HG03432 (cell line): ENCODE results near the gene LRRFIP1.
"Not testable (repeated sequence)": the region's sequence is repeated elsewhere in the genome, so short reads cannot be mapped to it uniquely, and the experiment has no call there.

Experiments used
- ATAC-seq: cut with Tn5 transposase; IDR thresholded peaks from one replicate; pipeline ENCODE4 v1.9.1; 2021; ENCODE audit warnings: mild to moderate bottlenecking, moderate library complexity; ENCODE audit not compliant: unreplicated experiment

The LRRFIP1 gene

GRCh38 chr2:237682856-237683670 lies 55.7 kb downstream of the LRRFIP1 start:
- ATAC-seq, result no peak

GRCh38 chr2:237685408-237685807 lies 58.0 kb downstream of the LRRFIP1 start:
- no peak for ATAC-seq

GRCh38 chr2:237686659-237687136 lies 59.3 kb downstream of the LRRFIP1 start:
- no peak for ATAC-seq

- no peak for ATAC-seq
Measured at GRCh38 chr2:237688081-237688480, 60.7 kb downstream of the LRRFIP1 start.

- ATAC-seq, result not testable (repeated sequence)
Measured at GRCh38 chr2:237688541-237688940, 61.2 kb downstream of the LRRFIP1 start.

GRCh38 chr2:237689336-237690131 lies 62.1 kb downstream of the LRRFIP1 start:
- ATAC-seq, result no peak

GRCh38 chr2:237691029-237691907 lies 63.9 kb downstream of the LRRFIP1 start:
- peak; percentile 44 for ATAC-seq

GRCh38 chr2:237691908-237692600 lies 64.7 kb downstream of the LRRFIP1 start:
- peak; percentile 51 for ATAC-seq

- peak; percentile 1 for ATAC-seq
Measured at GRCh38 chr2:237692601-237693290, 65.4 kb downstream of the LRRFIP1 start.

- no peak for ATAC-seq
Measured at GRCh38 chr2:237693291-237693994, 66.1 kb downstream of the LRRFIP1 start.

- ATAC-seq, result peak; percentile 0
Measured at GRCh38 chr2:237694415-237695194, 67.2 kb downstream of the LRRFIP1 start.

- peak; percentile 16 for ATAC-seq
Measured at GRCh38 chr2:237695201-237695780, 67.9 kb downstream of the LRRFIP1 start.

GRCh38 chr2:237696461-237696860 lies 69.1 kb downstream of the LRRFIP1 start:
- ATAC-seq, result peak; percentile 15

- ATAC-seq, result no peak
Measured at GRCh38 chr2:237697586-237698357, 70.4 kb downstream of the LRRFIP1 start.

GRCh38 chr2:237698358-237698694 lies 70.9 kb downstream of the LRRFIP1 start:
- ATAC-seq, result no peak

GRCh38 chr2:237699870-237700511 lies 72.6 kb downstream of the LRRFIP1 start:
- no peak for ATAC-seq
